HG03432 (cell line): ENCODE measurements around the gene PDE10A.
"Not testable (repeated sequence)": the region's sequence is repeated elsewhere in the genome, so short reads cannot be mapped to it uniquely, and the experiment has no call there.

ENCODE experiments used
- ATAC-seq: cut with Tn5 transposase; IDR thresholded peaks from one replicate; pipeline ENCODE4 v1.9.1; 2021; ENCODE audit warnings: mild to moderate bottlenecking, moderate library complexity; ENCODE audit not compliant: unreplicated experiment

Gene PDE10A

DNA sequence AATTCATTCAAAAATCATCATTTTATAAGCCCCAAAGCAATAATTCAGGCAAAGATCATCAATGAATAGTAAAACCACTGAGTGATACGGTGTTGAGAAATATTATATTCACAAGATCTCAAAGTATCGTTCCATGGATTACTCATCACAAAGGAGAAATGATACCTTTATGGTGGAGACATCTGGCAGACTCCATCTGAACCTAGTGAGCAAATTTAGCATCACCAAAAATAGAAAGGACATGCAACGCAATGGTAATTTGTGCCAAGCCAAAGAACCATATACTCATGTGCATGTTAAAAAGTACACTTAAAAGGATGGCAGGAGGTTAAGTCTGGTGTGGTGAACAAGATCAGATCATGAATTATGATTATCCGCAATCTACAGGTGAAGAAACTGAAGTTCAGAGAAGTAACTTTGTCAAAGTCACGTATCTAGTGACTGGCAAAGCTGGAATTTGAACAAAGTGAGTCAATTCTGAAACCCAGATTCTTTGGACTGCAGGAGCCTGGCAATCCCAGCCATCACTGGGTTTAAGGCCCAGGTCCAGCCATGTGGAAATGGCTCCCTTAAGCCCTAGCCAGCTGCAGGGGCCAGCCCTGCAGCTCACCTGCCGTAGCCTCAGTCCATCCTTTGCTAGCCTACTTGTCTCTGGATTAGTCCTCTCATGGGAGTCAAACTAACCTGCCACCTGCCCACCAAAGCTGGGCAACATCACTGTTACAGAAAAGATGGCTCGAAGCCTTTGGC lies 68.3 kb downstream of the PDE10A start:
- no peak for ATAC-seq

DNA sequence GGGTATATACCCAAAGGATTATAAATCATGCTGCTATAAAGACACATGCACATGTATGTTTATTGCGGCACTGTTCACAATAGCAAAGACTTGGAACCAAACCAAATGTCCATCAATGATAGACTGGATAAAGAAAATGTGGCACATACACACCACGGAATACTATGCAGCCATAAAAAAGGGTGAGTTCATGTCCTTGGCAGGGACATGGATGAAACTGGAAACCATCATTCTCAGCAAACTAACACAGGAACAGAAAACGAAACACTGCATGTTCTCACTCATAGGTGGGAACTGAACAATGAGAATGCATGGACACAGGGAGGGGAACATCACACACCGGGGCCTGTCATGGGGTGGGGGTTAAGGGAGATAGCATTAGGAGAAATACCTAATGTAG lies 70.1 kb downstream of the PDE10A start:
- not testable (repeated sequence) for ATAC-seq

DNA sequence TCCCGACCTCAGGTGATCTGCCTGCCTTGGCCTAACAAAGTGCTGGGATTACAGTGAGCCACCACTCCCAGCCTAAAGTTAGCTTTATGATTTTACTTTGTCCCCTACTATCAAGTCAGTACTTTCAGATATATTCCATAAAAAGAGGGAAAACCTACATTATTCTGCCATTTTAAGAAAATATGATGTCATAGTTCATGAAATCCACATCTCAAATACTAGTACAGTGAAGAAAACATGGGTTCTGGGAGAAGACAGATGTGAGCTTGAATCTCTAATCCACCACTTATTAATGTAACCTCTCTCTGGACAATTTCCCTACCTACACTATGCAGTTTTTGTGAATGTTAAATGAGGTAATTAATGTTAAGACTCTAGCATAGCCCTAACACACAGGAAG lies 74.5 kb downstream of the PDE10A start:
- no peak for ATAC-seq

DNA sequence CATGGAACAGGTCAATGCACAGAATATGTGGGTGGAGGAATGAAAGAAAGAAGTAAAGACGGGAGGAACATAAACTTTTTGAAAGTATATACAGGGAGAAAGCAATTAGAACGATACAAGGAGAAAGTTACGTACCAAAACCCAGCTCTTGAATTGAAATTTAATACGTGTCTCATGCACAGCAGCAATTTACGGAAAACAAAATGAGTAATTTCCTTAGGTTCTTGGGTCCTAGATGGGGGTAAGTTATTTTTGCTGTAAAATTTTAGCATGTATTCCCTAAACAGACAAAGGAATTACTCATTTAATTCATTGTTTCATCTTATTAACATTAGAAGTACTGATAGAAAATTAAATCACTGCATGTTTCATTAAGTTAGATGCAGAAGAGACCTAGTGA lies 75.8 kb downstream of the PDE10A start:
- no peak for ATAC-seq

DNA sequence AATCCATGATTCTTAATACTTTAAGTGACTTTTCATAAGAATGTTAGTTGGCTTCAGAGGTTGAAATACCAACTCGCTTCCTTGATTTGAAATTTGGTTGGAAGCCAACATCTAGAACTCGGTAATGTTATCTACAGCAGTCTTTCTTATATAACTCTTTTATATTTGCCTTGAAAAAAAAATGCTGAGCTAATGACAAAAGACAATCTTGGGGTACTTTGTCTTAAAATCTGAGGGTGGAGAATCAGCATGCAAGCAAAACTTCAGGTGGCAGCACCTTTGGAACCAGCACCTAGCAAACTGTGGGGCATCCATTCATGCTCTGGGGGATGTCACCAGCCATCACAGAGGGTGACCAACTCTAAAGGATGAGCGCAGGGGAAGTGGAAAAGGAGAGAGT lies 76.3 kb downstream of the PDE10A start:
- no peak for ATAC-seq

DNA sequence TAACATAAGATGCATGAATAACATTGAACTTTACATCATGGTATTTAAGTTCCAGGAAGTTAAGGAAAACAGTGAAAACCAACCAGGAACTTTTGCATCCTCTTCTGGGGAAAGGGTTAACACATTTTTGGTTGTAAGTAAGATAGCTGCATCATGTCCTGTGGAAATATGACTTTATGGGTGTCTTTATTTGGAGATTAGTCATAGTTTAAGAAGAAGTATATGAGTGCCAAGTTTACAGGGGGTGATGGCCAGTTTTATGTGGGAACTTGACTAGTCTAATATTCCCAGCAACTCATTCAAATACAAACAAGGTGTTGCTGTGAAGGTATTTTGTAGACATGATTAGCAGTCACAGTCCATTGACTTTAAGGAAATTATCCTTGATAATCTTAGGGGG lies 78.0 kb downstream of the PDE10A start:
- ATAC-seq: no peak

DNA sequence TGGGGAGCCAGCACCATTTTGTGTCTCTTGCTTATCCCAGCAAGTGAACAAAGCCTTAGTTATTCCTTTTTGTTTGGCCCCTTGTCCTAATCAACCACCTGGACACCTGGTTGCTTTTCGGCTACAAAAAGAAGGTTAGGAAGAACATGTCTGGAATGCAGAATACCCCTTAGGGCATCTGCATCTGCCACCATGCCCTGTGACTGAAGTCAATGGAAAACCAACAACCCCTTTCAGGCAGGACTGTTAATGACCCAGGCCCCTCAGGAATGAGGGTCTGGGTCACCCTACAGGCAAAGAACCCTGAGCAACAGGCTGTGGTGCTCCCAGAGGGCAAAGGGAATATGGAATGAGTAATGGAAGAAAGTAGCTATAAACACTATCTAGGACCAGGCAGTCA lies 78.5 kb downstream of the PDE10A start:
- no peak for ATAC-seq

DNA sequence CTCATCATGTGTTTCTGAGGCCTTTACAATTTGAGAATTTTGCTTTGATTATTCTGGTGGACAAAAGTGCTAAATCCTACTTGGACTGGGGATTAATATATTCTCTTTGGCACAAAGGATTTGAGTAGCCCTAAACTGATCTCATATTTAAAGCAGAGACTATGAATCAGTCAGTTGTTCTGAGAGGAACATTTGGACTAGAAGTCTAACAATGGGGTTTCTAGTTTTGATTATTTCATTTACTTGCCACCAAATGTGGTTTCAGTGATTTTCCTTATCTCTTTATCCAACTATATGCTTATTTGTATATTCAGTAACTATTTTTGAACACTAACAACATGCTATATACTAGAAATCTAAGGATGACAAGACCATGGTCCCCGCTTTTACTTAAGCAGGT lies 81.4 kb downstream of the PDE10A start:
- no peak for ATAC-seq

DNA sequence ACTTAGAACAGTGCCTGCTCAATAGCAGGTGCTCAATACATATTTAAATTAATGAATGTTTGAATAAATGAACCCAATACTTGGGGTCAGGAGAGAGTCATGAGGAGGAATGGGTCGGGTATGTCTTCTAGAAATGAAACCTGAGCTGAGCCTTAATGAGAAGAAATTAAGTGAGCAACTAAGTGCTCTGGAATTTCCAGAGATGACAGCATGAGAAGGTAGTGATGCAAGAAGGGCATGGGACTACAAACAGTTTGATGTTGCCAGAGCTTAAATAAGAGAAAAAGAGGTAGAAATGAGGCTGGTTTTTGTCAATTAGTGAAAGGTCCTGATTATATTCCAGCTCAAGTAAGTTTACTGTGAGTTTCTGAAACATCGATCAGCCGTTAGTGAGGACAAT lies 82.9 kb downstream of the PDE10A start:
- ATAC-seq: no peak

DNA sequence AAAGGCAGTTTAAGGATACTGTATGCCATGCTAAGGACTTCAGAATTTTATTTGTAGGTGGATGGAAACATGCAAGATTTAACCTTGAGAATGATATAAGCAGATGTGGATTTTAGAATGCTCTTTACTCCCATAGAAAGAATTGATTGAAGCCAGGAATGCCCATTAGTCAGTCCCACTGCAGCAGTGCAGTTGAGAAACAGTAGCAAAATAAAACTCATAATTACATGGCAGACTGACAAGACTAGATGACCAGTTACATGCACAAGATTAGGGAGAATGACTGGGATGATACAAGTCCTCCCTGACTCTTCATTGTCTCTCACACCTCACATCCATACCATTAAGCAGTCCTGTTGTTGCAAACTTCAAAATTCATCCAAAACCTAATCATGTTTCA lies 83.9 kb downstream of the PDE10A start:
- ATAC-seq: no peak

DNA sequence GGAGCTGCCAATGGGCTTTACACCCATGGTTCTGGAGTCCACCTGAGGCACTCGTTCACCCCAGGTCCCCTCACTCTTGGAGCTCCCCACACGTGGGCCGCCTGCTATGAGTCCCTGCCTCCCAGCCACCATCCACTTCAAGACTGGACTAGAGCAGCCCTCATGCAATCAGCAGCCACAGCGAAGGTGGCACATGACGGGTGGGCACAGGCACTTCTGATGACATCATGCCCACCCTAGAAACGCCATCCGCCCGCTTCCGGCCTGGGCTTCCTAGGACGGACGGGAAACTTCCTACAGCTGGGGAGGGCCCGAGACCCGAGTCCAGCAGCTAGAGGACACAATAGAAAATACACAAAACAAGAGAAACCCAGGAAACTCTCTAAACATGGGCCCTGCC lies 85.5 kb downstream of the PDE10A start:
- no peak for ATAC-seq

DNA sequence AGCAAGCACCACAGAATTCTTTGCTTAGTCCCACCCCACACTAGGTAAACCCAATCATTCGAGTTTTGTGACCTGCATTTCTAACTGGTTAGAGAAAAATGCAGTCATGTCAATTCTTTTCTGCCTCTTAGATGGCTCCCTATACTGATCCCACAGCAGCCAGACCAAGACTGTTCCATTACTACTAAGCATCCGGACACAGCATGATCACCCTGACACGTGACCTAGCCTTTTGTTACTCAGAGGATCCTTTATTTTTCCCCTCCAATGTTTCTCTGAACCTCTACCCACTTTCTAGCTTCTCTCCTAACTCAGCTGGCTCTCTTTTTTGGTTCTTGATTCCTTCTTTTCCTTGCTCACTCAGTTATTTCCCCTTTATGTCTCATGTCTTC lies 87.9 kb downstream of the PDE10A start:
- no peak for ATAC-seq

DNA sequence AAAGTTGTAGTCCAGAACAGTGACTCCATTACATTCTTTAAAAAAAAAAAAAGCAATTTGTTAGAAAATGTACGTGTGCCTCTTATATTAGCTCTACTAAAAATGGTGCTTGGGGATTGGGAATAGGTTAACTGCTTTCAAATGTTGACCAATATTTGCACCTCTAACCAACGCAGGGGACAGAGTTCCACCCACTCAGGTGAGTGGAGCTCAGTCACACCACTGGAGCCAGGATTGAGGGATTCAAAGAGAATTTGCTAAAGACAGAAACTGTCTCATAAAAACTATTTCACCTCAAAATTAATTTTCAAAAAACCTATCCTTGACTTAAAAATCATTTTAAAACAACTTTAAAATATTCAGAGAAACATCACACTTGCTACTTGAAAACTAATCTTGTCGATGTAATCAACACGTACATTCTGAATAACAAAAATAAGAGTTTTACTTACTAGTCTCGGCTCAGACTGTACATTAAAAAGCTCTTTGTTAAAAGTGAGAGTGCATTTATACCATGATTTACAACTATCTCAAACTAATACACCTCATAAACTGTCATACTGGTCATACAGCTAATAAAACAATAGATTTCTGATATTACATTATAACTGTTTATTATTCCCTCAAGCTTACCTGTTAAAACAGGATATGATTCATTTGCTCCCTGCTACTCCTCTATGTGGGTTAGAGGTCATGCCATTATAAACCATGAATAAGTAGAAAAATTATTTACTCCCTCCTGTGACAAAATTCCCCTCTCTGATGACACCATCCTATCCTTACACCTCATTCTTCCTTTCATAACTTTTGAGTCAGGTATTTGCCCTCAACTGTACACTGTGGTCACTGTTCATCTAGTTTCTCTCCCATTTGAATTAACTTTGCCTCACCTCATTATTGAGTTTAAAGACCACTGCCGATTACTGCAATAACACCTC lies 88.6 kb downstream of the PDE10A start:
- peak; percentile 35 for ATAC-seq

DNA sequence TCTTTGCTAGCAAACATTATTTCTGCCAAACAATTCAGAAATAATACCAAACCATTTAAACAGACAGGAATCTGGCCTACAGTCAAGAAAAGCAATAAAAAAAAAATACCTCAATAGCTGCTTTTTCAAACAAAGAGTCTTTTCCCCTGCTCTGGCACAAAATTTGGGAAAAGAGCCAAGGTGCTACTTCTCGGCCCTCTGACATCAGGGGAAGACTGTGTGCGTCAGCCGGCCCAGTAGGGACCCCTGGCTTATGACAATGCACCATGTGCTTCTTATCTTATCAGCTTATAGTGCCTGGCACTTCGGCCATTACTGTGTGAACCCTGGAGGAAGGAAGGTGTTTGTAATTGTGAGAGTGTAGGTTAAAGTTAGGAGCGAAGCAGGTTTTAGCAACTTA lies 89.4 kb downstream of the PDE10A start:
- no peak for ATAC-seq

DNA sequence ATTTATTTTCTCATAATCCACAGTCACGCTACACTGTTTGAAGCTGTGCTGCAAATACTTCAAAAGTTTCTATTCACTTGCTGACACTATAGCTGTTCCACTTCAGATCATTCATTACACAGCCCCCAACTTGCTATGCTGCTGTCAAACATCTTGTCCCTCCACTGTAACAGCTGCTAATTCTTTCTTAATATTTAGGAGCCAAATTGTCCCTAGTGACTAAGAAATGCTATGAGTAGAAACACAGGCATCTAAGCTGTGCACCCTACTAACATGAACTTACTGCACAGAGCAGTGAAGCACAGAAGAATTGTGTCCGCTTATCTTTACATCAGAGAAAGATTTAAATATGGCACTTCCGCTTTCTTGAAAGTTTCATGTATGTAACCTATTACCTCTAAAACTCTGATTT lies 91.3 kb downstream of the PDE10A start:
- peak; percentile 83 for ATAC-seq

DNA sequence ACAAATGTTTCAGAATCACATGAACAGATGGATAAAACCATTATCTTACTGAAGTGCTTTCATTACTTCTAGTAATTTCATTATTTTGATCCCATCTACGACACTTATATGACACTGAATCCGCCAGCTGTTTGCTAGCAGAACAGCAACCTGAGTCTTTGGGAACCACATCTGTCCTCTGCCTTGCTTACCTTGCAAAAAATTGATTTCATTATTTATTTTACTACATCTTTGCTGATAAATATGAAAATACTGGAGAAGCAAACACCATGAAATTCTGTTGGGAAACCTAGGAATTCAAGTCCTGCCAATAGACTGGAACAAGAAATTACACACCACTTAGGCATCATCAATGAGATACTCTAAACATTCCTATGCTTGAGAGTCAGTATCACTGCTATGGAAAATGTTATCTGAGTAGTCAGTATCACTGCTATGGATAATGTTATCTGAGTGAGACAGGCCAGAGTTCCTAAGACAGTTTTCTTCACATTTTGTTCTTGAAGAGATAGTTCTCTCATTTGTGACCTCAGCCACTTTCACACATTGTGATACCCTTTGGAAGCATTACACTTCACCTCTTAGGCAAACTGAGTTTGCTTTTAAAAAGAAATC lies 91.9 kb downstream of the PDE10A start:
- no peak for ATAC-seq

DNA sequence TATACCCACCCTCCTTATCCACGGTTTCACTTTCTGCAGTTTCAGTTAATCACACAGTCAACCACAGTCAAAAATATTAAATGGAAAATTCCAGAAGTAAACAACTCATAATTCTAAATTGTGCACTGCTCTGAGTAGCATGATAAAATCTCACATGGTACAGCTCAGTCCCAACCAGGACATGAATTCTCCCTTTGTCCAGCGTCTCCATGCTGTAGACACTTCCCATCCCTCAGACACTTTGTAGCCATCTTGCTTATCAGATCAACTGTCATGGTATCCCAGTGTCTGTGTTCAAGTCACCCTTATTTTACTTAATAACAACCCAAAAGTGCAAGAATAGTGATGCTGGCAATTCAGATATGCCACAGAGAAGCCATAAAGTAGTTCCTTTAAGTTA lies 94.7 kb downstream of the PDE10A start:
- ATAC-seq: no peak

DNA sequence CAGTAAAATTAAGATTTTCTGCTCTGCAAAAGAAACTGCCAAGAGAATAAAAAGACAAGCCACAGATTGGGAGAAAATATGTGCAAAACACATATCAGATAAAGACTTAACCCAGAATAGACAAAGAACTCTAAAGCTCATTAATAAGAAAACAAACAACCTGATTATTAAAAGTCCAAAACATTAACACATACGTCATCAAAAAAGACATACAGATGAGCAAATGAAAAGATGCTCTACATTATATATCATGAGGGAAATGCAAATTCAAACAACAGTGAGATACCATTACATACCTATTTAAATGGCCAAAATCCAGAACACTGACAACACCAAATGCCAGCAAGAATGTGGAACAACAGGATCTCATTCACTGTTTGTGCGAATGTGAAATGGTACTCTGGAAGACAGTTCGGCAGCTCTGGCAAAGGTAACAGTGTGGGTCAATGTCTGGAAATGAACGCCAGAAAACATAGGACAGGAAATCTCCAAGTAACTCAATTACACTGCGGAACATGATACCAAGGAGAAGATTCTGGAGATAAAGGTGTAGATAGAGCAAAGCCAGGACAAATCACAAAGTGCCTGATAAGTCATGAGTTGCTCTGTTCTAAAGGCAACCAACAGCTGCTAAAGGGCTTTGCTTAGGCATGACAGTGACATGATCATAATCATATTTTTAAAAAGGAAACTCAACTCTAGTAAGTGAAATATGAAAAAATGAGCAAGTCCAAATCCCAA lies 96.8 kb downstream of the PDE10A start:
- no peak for ATAC-seq

DNA sequence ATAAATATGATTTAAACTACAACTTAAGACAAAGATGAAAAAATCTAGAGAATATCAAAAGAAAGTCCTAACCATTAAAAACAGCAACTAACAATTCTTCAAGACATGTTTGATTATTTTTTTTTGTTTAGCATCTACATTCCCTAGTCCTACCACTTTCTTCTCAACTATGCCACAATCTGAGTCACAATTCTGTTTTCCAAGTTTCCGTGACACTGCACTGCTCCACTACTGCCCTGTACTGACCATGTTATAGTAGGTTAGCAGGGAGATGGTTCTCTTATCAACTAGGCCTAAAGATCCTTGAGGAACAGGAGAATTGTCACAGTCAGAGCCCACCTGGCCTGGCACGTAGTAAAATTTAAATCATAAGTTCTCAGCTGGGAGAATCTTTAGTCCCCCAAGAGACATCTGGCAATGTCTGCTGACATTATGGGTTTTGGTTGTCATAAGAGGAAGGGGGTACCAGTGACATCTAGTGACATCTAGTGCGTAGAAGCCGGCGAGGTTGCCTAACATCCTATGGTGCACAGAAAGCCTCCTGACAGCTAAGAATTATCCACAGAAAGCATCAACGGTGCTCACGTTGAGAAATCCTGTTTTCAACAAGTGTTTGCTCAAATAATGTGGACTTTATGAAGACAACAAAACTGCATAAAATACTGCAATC lies 100.5 kb downstream of the PDE10A start:
- ATAC-seq: no peak

DNA sequence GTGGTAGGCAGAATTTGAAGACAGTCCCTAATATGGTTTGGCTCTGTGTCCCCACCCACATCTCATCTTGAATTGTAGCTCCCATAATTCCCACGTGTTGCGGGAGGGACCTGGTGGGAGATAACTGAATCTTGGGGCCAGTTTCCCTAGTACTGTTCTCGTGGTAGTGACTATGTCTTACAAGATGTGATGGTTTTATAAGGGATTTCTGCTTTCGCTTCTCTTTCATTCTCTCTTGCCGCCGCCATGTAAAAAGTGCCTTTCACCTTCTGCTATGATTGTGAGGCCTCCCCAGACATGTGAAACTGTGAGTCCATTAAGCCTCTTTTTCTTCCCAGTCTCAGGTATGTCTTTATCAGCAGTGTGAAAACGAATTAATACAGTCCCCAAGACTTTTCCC lies 103.4 kb downstream of the PDE10A start:
- ATAC-seq: no peak

DNA sequence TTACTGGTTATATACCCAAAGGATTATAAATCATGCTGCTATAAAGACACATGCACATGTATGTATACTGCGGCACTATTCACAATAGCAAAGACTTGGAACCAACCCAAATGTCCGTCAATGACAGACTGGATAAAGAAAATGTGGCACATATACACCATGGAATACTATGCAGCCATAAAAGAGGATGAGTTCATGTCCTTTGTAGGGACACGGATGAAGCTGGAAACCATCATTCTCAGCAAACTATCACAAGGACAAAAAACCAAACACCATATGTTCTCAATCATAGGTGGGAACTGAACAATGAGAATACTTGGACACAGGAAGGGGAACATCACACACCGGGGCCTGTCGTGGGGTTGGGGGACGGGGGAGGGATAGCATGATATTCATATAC lies 104.9 kb downstream of the PDE10A start:
- not testable (repeated sequence) for ATAC-seq
